ENCODE data around the gene STING1.

DNA sequence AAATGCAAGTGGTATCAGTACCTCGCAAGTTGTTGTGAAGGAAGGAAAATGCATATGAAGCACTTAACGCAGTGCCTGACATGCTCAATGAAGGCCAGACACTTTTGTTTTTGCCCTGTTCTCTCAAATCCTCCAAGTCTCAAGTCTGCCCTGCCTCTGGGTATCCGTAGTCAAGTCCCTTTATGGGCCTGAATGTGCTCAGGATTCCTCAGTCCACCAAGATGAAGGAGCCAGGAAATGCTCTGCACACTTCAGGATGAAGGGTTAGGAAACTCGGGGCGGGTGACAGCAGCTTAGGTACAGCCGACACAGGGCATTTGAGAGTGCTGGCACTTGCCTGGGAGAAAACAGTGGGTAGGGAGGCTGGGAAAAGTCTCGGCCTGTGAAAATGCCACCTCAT is 21.4 kb downstream of the STING1 start:
- TF ChIP-seq POLR2A (IDR thresholded peaks at IDR 0.05; ENCODE audit: low read length) (no peak), GATA1 (IDR thresholded peaks at IDR 0.05; ENCODE audit: low read depth, low read length) (no peak)

All from erythroblast (primary cell).